Activated CD4-positive, CD25-positive, alpha-beta regulatory T cell treated with anti-CD3 and anti-CD28 coated beads, Interleukin-2, amount 50 U/mL, for 16 hours (primary cell): ENCODE data around the gene CARMIL1.
"Not testable (repeated sequence)": the region's sequence is repeated elsewhere in the genome, so short reads cannot be mapped to it uniquely, and the experiment has no call there.

Experiments
- DNase-seq: peaks from one replicate; pipeline ENCODE4 v3.0.0-alpha.2; 2020; ENCODE audit warnings: low read depth, low spot score

The CARMIL1 gene

GRCh38 chr6:25369036-25369432 is 89.9 kb downstream of the CARMIL1 start:
- no peak for DNase-seq

- DNase-seq = no peak
These were observed 90.4 kb downstream of the CARMIL1 start for GRCh38 chr6:25369433-25370177.

- DNase-seq = no peak
These were observed 91.2 kb downstream of the CARMIL1 start for GRCh38 chr6:25370178-25371036.

- DNase-seq = no peak
These were observed 91.8 kb downstream of the CARMIL1 start for GRCh38 chr6:25371037-25371347.

GRCh38 chr6:25375125-25375524 is 96.0 kb downstream of the CARMIL1 start:
- DNase-seq = no peak

- no peak for DNase-seq
These were observed 98.5 kb downstream of the CARMIL1 start for GRCh38 chr6:25377664-25378063.

- DNase-seq = no peak
These were observed 101.9 kb downstream of the CARMIL1 start for GRCh38 chr6:25381077-25381476.

GRCh38 chr6:25382476-25382875 is 103.3 kb downstream of the CARMIL1 start:
- not testable (repeated sequence) for DNase-seq

- no peak for DNase-seq
These were observed 105.1 kb downstream of the CARMIL1 start for GRCh38 chr6:25384234-25384633.

- no peak for DNase-seq
These were observed 105.8 kb downstream of the CARMIL1 start for GRCh38 chr6:25384967-25385366.

GRCh38 chr6:25387483-25387882 is 108.3 kb downstream of the CARMIL1 start:
- DNase-seq = no peak

- no peak for DNase-seq
These were observed 108.7 kb downstream of the CARMIL1 start for GRCh38 chr6:25387911-25388310.

GRCh38 chr6:25388776-25389175 is 109.6 kb downstream of the CARMIL1 start:
- no peak for DNase-seq

GRCh38 chr6:25389471-25389870 is 110.3 kb downstream of the CARMIL1 start:
- no peak for DNase-seq

- DNase-seq = no peak
These were observed 113.2 kb downstream of the CARMIL1 start for GRCh38 chr6:25392372-25392771.

- DNase-seq = no peak
These were observed 116.6 kb downstream of the CARMIL1 start for GRCh38 chr6:25395731-25396130.

GRCh38 chr6:25397406-25397805 is 118.2 kb downstream of the CARMIL1 start:
- no peak for DNase-seq

GRCh38 chr6:25399885-25400284 is 120.7 kb downstream of the CARMIL1 start:
- no peak for DNase-seq

- no peak for DNase-seq
These were observed 122.5 kb downstream of the CARMIL1 start for GRCh38 chr6:25401711-25402110.

GRCh38 chr6:25402125-25402524 is 123.0 kb downstream of the CARMIL1 start:
- DNase-seq = no peak

GRCh38 chr6:25403150-25403549 is 124.0 kb downstream of the CARMIL1 start:
- DNase-seq = no peak

GRCh38 chr6:25404091-25404490 is 124.9 kb downstream of the CARMIL1 start:
- DNase-seq = no peak

- no peak for DNase-seq
These were observed 125.6 kb downstream of the CARMIL1 start for GRCh38 chr6:25404693-25405169.
